Glomerular endothelial cell (primary cell): ENCODE results near the gene PLA2G4D. TPM values are rescaled to one million over a fixed set of nuclear protein-coding genes. Genes with fewer than 3 reads are reported as not detected.

Source experiments
- DNase-seq: peaks from one replicate; pipeline ENCODE4 v3.0.0-alpha.2; 2011; ENCODE audit warnings: low read depth, low spot score; ENCODE audit errors: extremely low read depth
- total RNA-seq: library from RNA; depleted of rRNA; stranded (reverse); fragments of >200 nt; gene quantifications from 2 replicates; pipeline ENCODE4 v1.2.3, GENCODE V29; 2015

Gene PLA2G4D
- total RNA-seq, 1 donor from 2014 or later: not detected

DNA sequence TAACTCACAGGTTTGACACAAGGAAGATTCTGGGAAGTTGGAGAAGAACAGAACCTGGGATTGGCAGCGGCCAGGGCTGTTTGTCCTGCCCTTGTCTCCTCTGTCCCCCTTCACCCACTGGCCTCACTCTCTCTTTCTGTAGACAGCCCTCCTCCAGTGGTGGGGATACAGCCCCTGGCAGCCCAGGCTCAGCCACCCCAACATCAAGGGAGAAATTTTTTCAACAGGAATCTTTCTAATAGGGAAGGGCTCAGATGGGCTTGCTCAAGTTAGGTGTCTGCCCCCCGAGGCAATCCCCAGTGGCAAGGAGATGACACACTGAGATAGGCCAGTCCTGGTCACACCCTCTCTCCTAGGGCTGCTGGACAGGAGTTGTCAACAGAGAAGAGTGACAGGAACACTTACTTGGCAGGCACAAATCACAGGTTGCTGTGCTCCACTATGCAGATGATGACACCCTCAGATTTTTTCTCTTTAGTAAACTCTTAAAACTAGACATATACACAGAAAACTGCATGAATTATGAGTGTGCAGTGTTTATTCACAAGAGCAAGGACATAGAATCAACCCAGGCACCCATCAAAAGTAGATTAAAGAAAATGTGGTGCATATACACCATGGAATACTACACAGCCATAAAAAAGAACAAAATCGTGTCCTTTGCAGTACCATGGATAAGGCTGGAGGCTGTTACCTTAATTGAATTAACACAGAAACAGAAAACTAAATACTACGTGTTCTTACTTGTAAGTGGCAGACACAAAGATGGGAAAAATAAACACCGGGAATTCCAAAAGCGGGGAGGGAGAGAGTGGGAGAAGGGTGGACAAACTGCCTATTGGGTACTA lies 36.3 kb downstream of the PLA2G4D start:
- DNase-seq: no peak

DNA sequence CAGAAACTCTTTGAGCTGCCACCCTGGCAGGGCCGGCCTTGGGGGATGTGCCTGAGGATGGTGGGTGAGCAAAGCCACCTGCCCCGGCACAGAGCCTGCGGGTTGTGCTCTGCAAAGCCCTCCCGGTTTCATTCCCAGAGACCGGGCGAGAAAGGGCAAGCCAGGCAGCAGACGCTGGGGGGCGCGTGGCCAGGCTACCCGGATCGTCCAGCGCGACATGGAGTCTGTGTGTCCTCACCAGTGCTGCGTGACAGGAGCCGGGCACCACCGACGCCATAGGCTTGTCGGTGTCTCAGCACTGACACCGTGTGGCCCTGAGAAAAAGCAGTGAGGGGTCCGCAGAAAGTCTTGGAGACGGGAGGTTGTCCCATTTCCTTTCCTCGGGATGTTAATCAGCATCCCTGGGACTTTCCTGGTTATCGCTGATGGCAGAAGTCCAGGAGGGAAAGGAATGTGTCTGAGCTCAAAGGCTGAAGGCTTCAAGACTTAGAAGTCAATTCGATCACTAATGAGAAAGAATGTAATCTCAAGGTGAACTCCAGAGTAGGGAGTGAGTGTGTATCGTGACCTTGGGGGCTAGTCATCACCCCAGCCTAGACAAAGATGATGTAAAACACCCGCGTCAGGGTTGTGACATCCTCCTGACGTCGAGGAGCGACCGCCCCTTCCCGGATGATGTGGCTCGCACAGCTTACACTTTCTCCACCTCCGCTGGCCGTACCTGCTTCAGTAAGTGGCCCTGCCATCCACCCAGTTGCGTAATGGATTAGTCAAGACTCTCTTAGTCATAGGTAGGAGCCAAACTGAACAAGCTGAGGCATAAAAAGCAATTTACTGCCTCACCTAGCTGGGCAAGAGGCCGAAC lies 37.2 kb downstream of the PLA2G4D start:
- peak; percentile 69 for DNase-seq

DNA sequence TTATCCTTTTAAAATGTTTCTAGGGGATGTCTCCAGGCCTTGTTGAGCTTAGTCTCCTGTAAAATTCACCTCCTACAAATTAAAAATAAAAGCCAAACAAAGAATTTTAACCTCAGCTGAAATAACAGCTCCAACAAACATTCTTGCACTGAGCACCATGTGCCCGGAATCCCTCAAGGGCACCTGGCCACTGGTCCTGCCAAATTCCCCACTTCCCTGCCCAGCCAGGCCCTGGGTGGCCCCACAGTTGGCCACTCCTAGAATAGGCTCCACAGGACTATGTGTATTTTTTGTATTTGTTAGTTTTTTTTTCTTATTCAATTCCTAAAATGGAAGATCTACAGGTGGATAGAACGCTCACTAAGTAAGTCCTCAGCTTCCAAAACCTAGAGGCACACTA lies 40.4 kb downstream of the PLA2G4D start:
- no peak for DNase-seq

DNA sequence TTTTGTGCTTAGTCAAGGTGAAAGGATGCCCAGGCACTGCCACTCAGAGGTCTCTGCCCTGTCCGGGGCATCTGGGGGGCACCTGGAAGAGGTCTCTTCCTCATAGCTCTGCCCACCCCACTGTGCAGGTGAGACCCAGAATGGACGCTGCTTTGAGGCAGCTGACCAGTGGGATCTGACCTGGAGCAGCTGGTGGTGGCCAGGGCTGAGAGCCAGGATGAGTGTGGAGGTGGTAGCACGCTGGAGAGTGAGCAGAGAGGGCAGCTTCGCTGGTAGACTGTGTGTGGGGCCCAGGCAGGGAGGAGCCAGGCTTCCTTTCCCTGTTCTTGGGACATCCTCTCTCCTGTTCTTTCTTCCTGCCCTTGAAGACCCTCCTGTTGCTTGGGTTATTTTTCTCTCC lies 41.4 kb downstream of the PLA2G4D start:
- DNase-seq: no peak

DNA sequence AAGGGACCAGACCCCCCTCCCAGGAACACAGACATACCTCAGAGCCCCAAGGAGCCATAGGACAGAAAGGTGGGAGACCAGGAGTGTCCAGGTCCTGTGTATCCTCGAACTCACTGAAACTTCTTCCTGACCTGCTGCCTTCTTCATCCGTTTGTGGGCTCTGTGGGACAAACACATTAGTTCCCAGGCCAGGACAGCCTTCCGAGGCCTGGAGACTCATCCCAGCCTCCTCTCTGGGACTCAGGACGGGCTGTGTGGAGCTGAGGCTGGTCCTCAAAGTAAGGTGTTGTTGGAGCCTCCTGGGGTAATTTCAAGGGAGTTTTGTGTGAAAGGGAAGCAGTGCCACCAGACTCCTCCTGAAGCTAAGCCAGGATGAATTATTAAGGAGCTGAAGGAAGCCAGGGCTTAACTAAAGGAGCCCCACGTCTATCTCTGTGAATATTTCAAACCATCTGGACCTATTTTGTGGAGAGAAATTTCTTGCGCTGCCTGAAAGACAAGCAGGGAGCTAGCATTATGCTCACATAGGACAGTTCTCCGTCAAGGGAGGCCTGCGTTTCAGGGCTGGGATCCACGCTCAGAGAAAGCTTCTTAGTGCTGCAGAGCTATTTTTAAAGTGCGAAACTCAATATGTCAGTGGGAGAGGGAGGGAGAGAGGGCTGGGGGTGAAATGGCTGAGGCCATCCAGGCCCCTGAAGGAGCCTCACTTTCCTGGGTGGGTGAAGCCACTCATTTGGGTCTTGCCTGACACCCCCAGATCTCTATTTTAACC lies 43.7 kb downstream of the PLA2G4D start:
- DNase-seq: no peak

DNA sequence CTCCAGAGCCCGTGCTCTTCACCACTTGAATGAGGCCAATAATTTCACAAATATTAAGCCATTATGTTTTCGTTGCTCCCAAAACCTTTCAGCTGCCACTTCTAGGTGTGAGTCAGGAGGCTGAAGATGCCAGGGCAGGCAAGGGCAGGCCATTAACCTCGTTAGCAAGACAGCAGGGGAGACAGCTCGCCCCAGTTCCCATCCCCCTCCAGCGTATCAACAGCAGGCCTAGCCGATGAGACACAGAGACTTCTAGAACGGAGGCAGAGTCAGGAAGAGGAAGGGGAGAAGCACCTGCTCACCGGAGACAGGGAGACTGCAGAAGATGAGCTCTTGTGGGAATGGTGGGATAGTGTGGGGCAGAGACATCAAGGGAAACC lies 45.6 kb downstream of the PLA2G4D start:
- DNase-seq: no peak

DNA sequence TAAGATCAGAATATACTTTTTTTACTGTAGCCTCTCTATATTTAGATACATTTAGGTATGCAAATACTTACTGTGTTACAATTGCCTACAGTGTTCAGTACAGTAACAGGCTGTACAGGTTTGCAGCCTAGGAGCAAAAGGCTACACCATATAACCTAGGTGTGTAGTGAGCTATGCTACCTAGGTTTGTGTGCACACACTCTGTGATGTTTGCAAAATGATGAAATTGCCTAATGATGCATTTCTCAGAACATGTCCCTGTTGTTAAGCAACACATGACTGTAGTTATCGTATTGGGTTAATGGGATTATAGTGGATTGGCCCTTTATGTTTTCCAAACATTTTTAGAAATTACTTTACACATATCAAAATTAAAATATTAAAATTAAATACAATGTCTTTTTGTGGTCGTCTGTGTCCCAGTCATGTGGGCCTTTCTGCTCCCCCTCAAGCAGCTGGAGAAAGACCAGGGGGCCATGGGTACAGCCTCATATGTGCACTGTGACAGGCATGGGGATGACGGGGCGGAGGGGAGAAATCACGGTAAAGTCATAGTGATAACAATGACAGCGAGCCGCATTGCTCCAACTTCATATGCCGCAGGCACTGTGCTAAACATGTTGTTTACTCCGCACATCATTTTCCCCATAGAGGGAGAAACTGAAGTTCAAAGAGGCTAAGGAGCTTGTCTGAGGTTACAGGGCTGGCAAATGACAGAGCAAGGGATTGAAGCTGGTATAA lies 46.1 kb downstream of the PLA2G4D start:
- DNase-seq: no peak

DNA sequence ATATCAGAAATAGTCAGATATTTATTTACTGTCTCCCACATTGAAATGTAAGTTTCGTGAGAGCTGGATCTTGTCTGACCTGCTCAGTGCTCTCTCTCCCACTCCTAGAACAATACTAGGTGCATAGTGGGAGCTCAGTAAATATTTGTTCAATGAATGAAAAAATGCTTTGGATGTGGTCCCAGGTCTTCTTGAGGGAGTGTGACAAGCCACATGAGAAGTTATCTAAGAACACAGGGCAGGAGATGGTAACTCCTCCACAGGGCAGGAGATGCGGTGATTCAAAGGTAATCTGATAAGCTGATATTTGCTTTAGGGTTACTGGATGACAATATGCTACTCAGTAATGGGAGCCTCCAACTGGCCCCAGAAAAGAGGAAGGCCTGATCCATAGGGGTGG lies 47.8 kb downstream of the PLA2G4D start:
- DNase-seq: no peak

DNA sequence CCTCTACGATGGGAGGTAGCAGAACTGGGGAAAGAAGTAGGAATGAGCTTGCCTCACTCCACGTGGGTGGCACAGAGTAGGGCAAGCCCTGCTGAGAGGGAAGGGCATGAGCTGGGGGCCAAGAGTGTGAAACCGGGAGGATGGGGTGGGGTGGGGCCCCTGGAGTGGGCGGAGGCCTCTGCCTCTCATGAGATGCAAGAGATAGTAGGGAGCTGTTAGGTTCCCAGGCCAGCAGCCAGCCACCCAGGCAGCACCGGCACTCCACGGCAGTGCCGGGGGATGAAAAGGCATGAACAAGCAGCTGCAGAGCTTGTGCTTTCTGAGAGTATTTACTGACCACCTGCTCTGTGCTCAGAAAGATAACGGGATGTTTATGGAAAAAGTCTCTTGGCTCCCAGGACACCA lies 49.1 kb downstream of the PLA2G4D start:
- DNase-seq: no peak

DNA sequence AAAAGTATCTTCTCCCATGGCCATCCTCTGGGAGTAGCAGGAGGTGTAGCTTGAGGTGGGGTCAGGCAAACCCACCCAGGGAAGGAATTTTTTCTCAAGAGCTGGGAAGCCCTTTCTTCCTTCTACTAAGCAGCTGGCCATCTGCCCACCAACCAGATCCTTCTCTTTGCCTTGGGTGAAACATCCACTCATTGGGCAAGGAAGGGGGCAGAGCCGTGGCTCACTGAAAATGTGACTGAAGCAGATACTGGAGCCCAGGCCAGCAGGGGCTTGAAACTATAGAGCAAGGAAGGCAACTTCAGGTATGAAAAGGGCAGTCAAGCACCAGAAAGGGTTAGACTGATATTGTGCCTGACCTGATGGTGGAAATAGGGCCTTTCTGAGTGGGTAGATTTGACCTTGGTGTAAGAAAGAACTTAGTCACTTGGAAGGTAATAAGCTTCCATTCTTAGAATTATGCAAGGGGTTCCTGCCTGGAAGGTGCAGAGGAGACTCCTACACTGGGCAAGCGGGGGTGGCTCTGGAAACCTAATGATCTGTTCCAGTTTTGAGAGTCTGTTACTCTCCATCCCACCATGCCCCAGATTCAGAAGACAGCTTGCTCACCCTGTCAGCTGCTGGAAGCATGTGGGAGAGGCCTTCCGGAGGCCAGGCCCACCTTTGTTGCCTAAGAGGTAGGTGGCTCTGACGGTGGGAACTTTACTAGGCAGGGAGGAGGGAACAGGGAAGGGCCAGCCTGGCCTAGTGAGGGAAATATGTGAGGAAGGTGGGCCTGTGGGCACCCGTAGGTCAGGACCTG lies 51.6 kb downstream of the PLA2G4D start:
- no peak for DNase-seq

DNA sequence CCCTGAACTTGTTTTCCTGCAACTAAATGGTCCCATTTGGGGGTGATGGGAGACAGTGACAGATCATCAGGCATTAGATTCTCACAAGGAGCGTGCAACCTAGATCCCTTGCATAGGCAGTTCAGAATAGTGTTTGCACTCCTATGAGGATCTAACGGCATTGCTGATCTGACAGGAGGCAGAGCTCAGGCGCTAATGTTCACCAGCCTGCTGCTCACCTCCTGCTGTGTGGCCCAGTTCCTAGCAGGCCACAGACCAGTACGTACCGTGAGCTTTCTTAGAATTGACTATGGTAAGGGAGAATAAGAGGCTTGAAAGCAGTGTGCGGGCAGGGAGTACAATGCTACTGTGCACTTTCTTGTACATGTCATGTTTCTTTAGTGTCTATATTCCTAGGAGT lies 56.0 kb downstream of the PLA2G4D start:
- no peak for DNase-seq

DNA sequence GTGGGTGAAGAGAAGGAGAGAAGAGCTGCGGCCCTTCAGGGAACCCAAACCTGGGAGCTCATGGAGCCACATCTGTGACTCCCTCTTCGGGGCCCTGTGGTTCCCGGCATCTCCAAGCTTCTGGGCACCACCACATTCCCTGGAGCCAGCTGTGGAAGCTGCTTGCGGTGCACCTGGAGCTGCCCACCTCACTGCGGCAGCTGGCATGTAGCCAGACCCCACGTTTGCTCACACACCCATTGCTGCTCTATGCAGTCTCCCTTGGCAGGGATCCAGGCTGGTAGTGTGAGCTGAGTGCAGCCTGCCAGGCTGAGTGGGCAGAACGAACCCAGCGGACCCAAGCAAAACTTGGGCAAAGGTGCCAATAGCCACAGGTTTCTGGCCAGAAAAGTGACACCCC lies 56.7 kb downstream of the PLA2G4D start:
- DNase-seq: no peak

DNA sequence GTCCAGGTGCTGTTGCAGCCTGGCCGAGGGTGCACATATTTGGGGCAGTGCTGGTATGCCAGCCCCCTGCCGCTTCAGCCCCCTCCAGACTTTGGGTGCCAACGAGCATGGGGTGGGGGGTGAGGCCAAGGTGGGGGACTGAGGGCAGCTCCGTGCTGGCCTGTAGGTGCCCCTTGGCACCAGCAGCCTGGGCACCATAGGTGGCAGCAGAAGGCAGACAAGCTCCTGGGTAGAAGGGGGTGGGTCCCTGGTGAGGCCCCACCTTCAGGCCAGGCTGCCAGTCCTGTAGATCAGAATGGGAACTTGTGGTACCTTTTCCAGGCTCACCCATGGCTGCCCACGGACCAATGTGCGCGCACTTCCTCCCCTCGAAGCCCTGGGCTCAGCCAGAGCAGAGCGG lies 57.4 kb downstream of the PLA2G4D start:
- DNase-seq: no peak

DNA sequence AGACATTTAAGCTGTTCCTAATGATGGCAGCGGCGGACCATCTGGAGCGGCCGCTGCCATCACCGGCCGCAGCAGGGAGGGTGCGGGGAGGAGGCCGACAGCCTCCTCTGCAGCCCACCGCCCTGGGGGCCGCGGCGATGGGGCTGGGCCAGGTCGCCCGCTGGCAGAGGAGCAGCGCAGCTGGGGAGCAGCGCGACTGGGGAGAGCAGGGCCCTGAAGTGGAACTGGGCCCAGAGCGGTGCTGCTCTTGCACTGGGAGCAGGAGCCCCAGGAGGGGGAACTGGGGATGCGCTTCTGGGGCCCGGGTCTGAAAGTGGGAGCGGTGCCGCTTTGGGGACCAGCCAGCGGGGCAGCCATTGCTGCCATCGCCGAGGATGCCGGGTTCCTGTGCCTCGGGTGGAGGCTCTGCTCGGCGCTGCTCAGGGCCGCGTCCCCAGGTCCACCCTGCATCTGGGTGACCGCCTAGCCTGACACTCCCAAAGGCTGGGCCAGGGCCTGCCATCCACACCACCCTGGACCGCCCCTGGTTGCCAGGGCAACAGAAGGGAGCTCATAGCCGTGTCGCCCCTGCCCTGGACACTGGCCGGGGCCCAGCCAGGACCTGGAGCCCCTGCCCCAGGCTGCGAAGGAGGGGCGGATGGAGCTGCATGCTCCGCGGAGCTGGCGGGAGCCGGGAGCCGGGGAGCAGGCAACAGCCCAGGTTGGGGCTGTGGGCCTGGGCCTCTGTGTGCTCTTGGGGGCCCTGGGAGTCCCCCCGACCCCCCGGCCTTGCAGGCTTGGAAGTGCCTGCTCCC lies 58.1 kb downstream of the PLA2G4D start:
- DNase-seq: no peak

DNA sequence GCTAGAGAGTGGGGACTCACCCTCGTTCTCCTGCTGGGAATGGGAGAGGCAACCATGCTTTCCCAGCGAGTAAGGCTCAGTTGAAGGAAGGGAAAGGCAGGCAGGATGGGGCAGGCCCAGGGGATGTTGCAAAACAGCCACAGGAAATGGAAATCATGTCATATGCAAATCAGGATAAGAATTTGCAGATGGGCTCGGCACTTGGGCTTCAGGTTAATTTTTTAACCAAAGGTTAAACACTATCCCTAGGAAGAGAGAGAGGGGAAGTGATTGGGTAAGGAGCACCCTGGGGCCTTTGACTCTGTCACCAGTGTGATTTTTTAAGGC lies 59.0 kb downstream of the PLA2G4D start:
- no peak for DNase-seq

DNA sequence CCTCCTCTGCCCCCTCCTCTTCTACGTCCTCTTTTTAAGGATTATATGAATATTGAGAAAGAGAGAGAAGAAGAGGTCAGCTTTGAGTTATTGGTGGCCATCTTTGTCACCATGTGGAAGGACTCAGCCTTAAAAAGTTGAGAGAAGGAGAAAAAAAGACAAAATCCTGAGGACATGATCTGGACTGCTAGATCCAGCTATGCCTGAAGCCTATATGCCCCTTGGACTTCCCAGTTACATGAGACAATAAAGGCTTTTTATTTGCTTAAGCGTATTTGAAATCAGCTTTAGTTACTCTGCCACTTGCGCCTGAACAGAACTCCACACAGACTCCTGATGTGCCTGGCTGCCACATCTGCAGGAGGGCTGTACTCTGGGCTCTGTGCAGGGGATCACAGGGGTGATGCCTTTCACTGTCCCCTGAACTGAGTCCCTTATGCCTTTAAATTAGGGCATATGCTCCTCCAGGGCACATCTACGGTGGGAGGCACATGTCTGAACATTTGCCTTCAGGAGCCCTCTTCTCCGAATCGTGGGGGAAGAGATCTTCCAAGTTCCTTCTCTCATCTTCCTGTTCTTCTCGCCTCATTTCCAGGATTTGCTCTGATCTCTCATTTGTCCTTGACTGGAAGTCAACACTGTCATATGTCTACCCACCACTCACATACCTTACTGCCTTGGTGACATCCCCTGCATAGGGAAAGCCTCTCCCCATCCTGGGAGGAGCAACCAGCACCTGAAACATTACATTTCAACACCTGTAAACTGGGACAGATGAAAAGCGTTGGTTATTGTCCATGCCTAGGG lies 59.5 kb downstream of the PLA2G4D start:
- no peak for DNase-seq

DNA sequence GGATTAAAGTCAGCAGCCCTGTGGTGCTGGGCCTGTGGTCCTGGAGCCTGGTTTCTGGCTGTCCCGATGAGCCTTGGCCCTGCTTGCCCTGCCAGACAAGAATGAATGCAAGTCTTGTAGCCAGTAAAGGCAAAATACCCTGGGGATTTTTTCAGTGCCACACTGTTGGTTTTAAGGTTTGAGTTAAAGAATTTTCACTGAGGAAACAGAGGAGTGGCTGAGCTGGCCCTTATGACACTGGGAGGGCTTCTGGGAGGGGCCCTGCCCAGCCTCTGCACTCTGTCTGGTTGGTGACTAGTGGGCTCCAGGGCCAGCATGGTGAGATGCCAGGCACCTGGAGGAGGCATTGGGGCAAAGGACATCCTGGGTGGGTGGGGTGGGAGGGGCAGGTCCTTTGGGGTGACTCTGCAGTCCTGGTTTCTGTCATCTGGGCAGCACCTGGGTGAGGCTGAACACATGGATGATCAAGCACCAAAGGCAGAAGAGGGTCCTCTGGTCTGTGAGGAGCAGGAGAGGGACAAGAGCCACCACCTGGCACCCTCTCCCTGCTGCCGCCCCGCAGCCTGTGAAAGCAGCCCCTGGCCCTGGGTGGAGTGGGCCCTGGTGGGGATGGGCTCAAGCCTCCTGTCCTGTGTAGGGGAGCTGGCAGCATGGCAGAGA lies 61.0 kb downstream of the PLA2G4D start:
- DNase-seq: no peak
